HG02943 (cell line): ENCODE data around the gene SERPINA3.
"Not testable (repeated sequence)": the region's sequence is repeated elsewhere in the genome, so short reads cannot be mapped to it uniquely, and the experiment has no call there.

Experiments used
- ATAC-seq: cut with Tn5 transposase; IDR thresholded peaks from one replicate; pipeline ENCODE4 v1.9.1; 2021; ENCODE audit warnings: mild to moderate bottlenecking, low read depth, moderate library complexity; ENCODE audit not compliant: unreplicated experiment

The SERPINA3 gene

DNA sequence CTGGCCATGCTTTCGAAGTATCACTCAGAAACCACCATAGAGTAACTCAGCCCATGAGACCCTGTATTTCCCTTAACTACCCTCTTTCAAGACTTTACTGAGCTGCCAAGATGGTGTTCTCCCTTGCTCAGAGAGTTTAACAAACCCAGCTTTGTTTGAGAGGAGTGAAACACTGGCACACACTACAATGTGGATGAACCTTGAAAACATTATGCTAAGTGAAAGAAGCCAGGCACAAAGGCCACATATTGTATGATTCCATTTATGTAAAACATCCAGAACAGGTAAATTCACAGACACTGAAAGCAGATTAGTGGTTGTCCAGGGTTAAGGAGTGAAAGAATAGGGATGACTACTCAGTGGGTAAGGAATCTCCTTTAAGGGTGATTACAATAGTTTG is 18.9 kb downstream of the SERPINA3 start:
- ATAC-seq, result no peak

GRCh38 chr14:94631536-94632304 is 19.5 kb downstream of the SERPINA3 start:
- no peak for ATAC-seq

DNA sequence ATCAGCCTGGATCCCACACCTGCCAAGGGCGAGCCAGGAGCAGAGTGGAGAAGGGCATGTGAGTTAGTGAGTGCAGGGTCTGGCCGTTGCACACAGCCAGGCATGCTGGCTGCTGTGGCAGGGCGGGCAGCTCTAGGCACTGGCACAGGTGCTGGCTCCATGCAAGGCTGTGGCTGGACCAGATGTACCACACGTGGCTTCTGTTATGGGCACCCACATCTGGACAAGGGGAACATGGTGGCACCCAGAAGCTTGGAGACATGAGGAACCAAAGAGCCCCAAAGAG is 20.1 kb downstream of the SERPINA3 start:
- ATAC-seq, result no peak

- ATAC-seq, result no peak
These were observed 20.9 kb downstream of the SERPINA3 start for GRCh38 chr14:94633121-94633520.

GRCh38 chr14:94635154-94635553 is 23.0 kb downstream of the SERPINA3 start:
- no peak for ATAC-seq

- no peak for ATAC-seq
These were observed 24.7 kb downstream of the SERPINA3 start for GRCh38 chr14:94636744-94637412.

- not testable (repeated sequence) for ATAC-seq
These were observed 25.6 kb downstream of the SERPINA3 start for GRCh38 chr14:94637814-94638213.

GRCh38 chr14:94638339-94638738 is 26.1 kb downstream of the SERPINA3 start:
- ATAC-seq, result no peak

GRCh38 chr14:94638961-94639817 is 27.0 kb downstream of the SERPINA3 start:
- no peak for ATAC-seq

DNA sequence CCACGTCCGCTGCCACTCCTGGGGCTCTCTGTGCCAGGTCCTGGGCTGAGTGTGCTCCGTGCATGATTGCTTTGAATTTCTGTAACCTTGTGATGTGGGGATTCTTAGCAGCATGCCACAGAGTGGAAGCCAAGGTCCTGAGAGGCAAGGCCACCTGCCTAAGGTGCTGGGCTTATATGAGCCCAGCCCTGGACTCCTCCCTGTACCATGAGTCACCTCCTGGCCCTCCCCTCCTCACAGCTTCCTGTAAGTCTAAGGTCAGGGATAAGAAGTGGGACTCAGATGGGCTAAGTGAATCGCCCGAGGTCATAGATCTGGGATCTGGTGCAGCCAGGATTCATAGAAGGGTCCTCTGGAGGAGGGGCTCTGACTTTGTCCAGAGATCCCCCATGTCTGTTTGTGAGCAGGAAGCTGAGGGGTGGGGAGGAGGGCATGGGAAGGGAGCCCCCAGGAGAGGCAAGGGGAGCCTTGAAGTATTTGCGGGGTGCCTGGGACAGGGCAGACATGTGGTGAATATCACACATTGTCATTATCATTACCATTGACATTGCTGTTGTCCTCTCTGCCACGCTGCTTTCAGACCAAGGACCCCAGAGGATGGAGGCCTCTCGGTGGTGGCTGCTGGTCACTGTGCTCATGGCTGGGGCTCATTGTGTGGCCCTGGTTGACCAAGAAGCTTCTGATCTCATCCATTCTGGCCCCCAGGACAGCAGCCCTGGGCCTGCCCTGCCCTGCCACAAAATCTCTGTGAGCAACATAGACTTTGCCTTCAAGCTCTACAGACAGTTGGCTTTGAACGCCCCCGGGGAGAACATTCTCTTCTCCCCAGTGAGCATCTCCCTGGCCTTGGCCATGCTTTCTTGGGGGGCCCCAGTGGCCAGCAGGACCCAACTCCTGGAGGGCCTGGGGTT is 28.8 kb downstream of the SERPINA3 start:
- ATAC-seq, result no peak

DNA sequence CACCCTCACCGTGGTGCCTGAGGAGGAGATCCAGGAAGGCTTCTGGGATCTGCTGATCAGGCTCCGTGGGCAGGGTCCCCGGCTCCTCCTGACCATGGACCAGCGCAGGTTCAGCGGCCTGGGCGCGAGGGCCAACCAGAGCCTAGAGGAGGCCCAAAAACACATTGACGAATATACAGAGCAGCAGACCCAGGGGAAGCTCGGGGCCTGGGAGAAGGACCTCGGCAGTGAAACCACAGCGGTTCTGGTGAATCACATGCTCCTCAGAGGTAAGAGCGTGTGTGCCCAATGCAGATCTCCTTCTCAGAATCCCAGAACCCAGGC is 29.4 kb downstream of the SERPINA3 start:
- no peak for ATAC-seq

- ATAC-seq, result no peak
These were observed 31.3 kb downstream of the SERPINA3 start for GRCh38 chr14:94643316-94644101.

DNA sequence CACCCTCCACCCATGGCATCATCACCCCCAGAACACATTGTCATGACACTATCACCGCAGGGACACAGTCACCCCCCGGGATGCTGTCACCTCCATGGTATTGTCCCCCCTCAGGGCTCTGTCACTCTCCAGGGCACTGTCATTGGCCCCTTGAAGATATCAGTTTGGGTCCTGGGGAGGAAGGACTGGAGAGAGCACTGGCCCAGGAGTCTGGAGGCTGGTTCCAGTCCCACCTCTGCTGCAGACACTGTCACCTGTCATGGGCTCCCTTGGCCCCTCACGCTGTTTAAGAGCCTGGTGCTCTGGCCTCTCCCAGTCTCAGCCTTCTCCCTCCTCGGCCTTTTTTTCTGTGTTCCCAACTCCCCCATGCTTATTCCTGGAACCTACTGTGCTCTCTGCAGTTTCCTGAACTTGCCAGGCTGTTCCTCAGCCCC is 31.9 kb downstream of the SERPINA3 start:
- ATAC-seq, result no peak

- ATAC-seq, result no peak
These were observed 33.9 kb downstream of the SERPINA3 start for GRCh38 chr14:94646066-94646465.

DNA sequence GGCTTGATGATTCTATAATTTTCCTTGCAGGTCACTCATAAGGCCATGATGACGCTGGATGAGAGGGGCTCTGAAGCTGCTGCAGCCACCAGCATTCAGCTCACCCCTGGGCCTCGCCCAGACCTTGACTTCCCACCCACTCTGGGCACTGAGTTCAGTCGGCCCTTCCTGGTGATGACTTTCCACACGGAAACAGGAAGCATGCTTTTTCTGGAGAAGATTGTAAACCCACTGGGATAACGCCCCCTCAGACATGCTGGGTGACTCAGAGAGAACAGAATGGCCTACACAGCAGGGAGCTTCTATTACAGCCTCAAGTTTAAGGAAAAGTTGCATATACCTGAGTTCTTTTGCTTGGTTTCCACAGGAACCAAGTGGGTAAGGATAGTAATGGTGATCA is 34.3 kb downstream of the SERPINA3 start:
- no peak for ATAC-seq

- ATAC-seq, result no peak
These were observed 36.6 kb downstream of the SERPINA3 start for GRCh38 chr14:94648801-94649200.

DNA sequence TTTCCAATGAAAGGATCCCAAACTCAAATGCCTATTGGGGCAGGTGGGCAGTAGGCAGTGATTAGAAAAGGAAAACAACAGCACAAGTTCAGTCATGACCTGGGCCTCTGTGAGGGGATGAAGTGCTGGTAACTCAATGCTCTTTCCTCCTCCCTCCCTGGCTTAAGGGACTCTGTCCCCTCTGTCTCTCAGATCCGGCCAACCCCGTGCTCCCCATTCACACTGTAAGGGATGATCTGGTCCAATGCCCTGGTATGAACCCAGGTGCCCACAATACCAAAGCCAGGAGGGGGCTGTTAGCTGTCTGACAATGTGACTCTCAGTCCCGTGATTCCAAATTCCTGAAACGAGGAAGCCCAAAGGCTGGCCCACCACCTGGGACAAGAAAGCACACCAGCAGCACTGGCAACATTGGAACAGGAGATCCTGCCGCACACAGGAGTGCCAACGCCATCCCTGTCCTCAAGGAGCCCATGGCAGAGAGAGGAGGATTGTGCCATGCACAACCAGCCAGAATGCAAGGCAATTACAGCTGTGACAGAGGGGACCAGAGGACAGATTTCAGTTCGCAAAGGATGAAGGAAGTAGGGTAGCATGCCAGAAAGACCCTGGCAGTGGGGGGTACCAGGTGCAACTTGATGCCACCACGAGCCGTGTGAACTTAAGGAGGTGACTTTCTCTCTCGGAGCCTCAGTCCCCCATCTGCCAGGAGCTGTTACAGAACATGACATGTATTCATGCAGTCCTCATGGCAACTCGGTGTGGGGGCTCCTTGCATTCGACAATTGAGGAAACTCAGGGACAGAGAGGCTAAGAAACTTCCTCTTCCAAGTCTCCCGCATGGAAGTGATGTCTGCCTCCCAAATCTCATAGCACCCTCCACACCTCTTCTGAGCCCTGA is 37.6 kb downstream of the SERPINA3 start:
- ATAC-seq, result no peak

GRCh38 chr14:94650444-94650775 is 38.2 kb downstream of the SERPINA3 start:
- ATAC-seq, result no peak
